IMR-90 (cell line): ENCODE data around the gene SLC22A12. TPM values are rescaled to one million over a fixed set of nuclear protein-coding genes. Genes with fewer than 3 reads are reported as not detected.

Source experiments
- ATAC-seq: fragments of 200-7000 bp; cut with Tn5 transposase; 2 replicates; pipeline ENCODE4 v1.9.1; 2020; ENCODE audit warnings: low read depth, mild to moderate bottlenecking, moderate library complexity
- BruUV-seq: library from RNA; stranded (reverse); fragments of 400-500 nt; replicated peaks from 2 replicates; lab custom pipeline; 2021; lab: Mats Ljungman, UMichigan
- CTCF ChIA-PET: fragments of 300-600 bp; formaldehyde crosslinking; extraction: SDS; loops from one replicate; lab custom pipeline; 2021; ENCODE audit warnings: antibody characterized with exemption; lab: Yijun Ruan, JAX
- POLR2A ChIA-PET: fragments of 300-600 bp; sonication (Branson Sonifier 250); formaldehyde crosslinking; loops from one replicate; lab custom pipeline; 2022; ENCODE audit warnings: antibody characterized with exemption; ENCODE audit not compliant: unreplicated experiment; lab: Charles Lee
- DNase-seq: peaks from one replicate; pipeline ENCODE4 v3.0.0; 2013
- H2AFZ ChIP-seq: replicated peaks from 2 replicates; pipeline ENCODE3; 2013; ENCODE audit warnings: low read length, mild to moderate bottlenecking; ENCODE audit not compliant: poor library complexity
- H2AK5ac ChIP-seq: 2 replicates; pipeline ENCODE4 v1.6.1; 2013; ENCODE audit warnings: low read depth, low read length, inconsistent platforms
- H2AK9ac ChIP-seq: replicated peaks from 2 replicates; pipeline ENCODE3; 2013; ENCODE audit warnings: mild to moderate bottlenecking, low read depth, low read length, moderate library complexity; ENCODE audit not compliant: poor library complexity
- H2BK120ac ChIP-seq: 2 replicates; pipeline ENCODE4 v1.6.1; 2013; ENCODE audit warnings: low read depth, low read length, inconsistent platforms
- H2BK15ac ChIP-seq: 3 replicates; pipeline ENCODE4 v1.6.1; 2013; ENCODE audit warnings: low read depth, low read length, inconsistent platforms
- H2BK20ac ChIP-seq: 2 replicates; pipeline ENCODE4 v1.6.1; 2013; ENCODE audit warnings: low read depth, mild to moderate bottlenecking, inconsistent platforms, low read length, moderate library complexity
- H2BK5ac ChIP-seq: 2 replicates; pipeline ENCODE4 v1.6.1; 2013; ENCODE audit warnings: mild to moderate bottlenecking, low read depth, low read length, inconsistent platforms; ENCODE audit not compliant: poor library complexity, severe bottlenecking
- H3K14ac ChIP-seq: replicated peaks from 2 replicates; pipeline ENCODE4 v1.6.1; 2013; ENCODE audit warnings: low read depth, low read length, inconsistent platforms
- H3K18ac ChIP-seq: 2 replicates; pipeline ENCODE4 v1.6.1; 2013; ENCODE audit warnings: low read depth, low read length, control low read depth
- H3K23ac ChIP-seq: 2 replicates; pipeline ENCODE4 v1.6.1; 2013; ENCODE audit warnings: low read depth, low read length, inconsistent platforms
- H3K27ac ChIP-seq: 2 replicates; pipeline ENCODE4 v1.5.1; 2013; ENCODE audit warnings: mild to moderate bottlenecking, control low read depth, low read length; ENCODE audit not compliant: insufficient read depth
- H3K27me3 ChIP-seq: 2 replicates; pipeline ENCODE4 v1.6.1; 2013; ENCODE audit warnings: low read length; ENCODE audit not compliant: control insufficient read depth, insufficient read depth
- H3K36me3 ChIP-seq: 2 replicates; pipeline ENCODE4 v1.6.1; 2013; ENCODE audit warnings: low read length, mixed read lengths; ENCODE audit not compliant: control insufficient read depth, insufficient read depth
- H3K4ac ChIP-seq: 2 replicates; pipeline ENCODE4 v1.6.1; 2013; ENCODE audit warnings: low read depth, low read length, inconsistent platforms
- H3K4me1 ChIP-seq: 2 replicates; pipeline ENCODE4 v1.6.1; 2013; ENCODE audit warnings: low read length, mixed read lengths; ENCODE audit not compliant: control insufficient read depth, insufficient read depth
- H3K4me2 ChIP-seq: 2 replicates; pipeline ENCODE4 v1.6.1; 2013; ENCODE audit warnings: low read depth, mild to moderate bottlenecking, control low read depth, low read length, moderate library complexity
- H3K4me3 ChIP-seq: 2 replicates; pipeline ENCODE4 v1.5.1; 2013; ENCODE audit warnings: low read depth, mild to moderate bottlenecking, control low read depth, low read length, moderate library complexity; ENCODE audit not compliant: insufficient read depth
- H3K56ac ChIP-seq: 2 replicates; pipeline ENCODE4 v1.6.1; 2013; ENCODE audit warnings: low read length, inconsistent platforms; ENCODE audit not compliant: insufficient read depth; ENCODE audit errors: extremely low read depth
- H3K79me1 ChIP-seq, 2 experiments: 2 replicates each; pipeline ENCODE4 v1.6.1; 2013; ENCODE audit warnings: low read length in 2 of 2, inconsistent platforms in 1 of 2, low read depth in 1 of 2
- H3K9ac ChIP-seq: 2 replicates; pipeline ENCODE4 v1.6.1; 2013; ENCODE audit warnings: low read depth, low read length, control low read depth
- H3K9me1 ChIP-seq: 2 replicates; pipeline ENCODE4 v1.6.1; 2013; ENCODE audit warnings: low read length, inconsistent platforms; ENCODE audit not compliant: insufficient read depth
- H3K9me3 ChIP-seq: 2 replicates; pipeline ENCODE4 v1.6.1; 2013; ENCODE audit warnings: low read length; ENCODE audit not compliant: control insufficient read depth, insufficient read depth
- H4K20me1 ChIP-seq: 2 replicates; pipeline ENCODE4 v1.6.1; 2013; ENCODE audit warnings: low read length, inconsistent platforms; ENCODE audit not compliant: insufficient read depth
- H4K5ac ChIP-seq: 2 replicates; pipeline ENCODE4 v1.6.1; 2013; ENCODE audit warnings: mild to moderate bottlenecking, low read depth, low read length, control low read depth
- H4K8ac ChIP-seq, 2 experiments: 2 replicates each; pipeline ENCODE4 v1.6.1; 2013; ENCODE audit warnings: low read depth in 2 of 2, low read length in 2 of 2, control low read depth in 1 of 2, inconsistent platforms in 1 of 2
- H4K91ac ChIP-seq: 2 replicates; pipeline ENCODE4 v1.6.1; 2013; ENCODE audit warnings: low read depth, low read length, inconsistent platforms; ENCODE audit not compliant: insufficient read depth
- WGBS, 2 experiments: methylation state at CpG; one replicate each; pipeline versions ENCODE4 v1.1.5 to v1.1.7; 2013; ENCODE audit warnings: missing lambda C conversion rate in 2 of 2; ENCODE audit not compliant: insufficient read length in 1 of 2; ENCODE audit errors: extremely low coverage in 2 of 2; 5-methylcytosine and 5-hydroxymethylcytosine counted together
- dilution Hi-C: fragments of 300-500 bp; cut with HindIII; formaldehyde crosslinking; loops from one replicate; pipeline ENCODE4 v1.14.3; 2018; ENCODE audit warnings: low sequenced_read_pairs; ENCODE audit not compliant: unreplicated experiment
- in situ Hi-C: fragments of 300-500 bp; cut with MboI; formaldehyde crosslinking; loops from 3 replicates; pipeline ENCODE4 v1.14.3; 2019; ENCODE audit warnings: low sequenced_read_pairs, inconsistent platforms, mixed read lengths
- intact Hi-C: fragments of 100-400 bp; cut with micrococcal nuclease; formaldehyde crosslinking; loops from 2 replicates; pipeline ENCODE4 v1.10.0; 2022
- polyA plus RNA-seq, 3 experiments: library from polyadenylated mRNA; depleted of rRNA; stranded (reverse); fragments of >200 nt; gene quantifications; 2 replicates each; pipeline ENCODE4 v1.2.3, GENCODE V29; 2012; ENCODE audit warnings: low replicate concordance in 1 of 3
- total RNA-seq: library from RNA; depleted of rRNA; stranded (reverse); fragments of >200 nt; gene quantifications from 2 replicates; pipeline ENCODE4 v1.2.3, GENCODE V29; 2012
- TF ChIP-seq, protein P1 (sequence below): fragments of 150-350 bp; IDR thresholded peaks from 2 replicates; pipeline ENCODE4 v1.6.1; 2017; ENCODE audit warnings: mild to moderate bottlenecking, antibody characterized with exemption, low read length, low read depth

SLC22A12 gene
- total and polyA plus RNA-seq, 2 of the 4 experiments (the other 2 are of a cell fraction), result not detected

DNA sequence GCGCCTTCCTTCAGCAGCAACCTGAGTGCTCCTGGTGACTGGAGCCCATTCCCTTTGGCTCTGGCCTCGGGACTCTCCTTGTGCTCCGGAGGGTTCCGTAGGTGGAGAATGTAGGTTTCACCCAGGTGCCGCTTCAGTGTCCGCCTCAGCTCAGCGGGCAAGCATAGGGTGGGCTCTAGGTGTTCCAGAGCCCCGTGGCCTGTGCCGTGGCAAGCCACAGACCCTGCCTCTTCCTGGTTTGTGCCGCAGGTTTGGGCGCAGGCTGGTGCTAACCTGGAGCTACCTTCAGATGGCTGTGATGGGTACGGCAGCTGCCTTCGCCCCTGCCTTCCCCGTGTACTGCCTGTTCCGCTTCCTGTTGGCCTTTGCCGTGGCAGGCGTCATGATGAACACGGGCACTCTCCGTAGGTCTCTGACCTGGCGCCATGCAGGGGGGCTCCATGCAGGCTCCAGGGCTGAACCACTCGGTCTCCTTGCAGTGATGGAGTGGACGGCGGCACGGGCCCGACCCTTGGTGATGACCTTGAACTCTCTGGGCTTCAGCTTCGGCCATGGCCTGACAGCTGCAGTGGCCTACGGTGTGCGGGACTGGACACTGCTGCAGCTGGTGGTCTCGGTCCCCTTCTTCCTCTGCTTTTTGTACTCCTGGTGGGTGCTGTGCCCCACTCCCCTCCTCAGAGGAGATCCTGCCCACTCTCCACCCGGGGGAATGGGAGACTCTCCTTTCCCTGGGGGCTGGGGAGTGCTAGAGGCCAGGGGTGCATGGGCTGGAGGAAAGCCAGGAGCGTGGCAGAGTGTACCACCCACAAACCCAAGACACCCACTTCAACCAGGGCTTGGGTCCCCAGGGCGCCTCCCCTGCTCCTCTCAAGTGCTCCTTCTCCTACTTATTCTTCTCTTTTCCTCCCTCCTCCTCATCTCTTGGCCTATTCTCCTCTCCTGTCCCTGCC lies 2.4 kb downstream of the SLC22A12 start:
- H3K4me3 ChIP-seq, result no peak overlapping the region
- no peak overlapping the region for H2BK120ac ChIP-seq
- 82% methylated on average over 24 of the region's 32 CpGs; no CpG with 5 or more reads in 1 of the 2 experiments for WGBS, 2 experiments
- H3K4me1 ChIP-seq, result no peaks in the 10 kb centered on the region
- no peak overlapping the region for H3K23ac ChIP-seq
- H4K91ac ChIP-seq, result no peak overlapping the region
- no TSS peak for BruUV-seq
- no peak overlapping the region for H3K9ac ChIP-seq
- no peak overlapping the region for H2BK20ac ChIP-seq
- H3K4ac ChIP-seq, result no peak overlapping the region
- H3K36me3 ChIP-seq, result no peaks in the 10 kb centered on the region
- H3K27ac ChIP-seq, result no peak overlapping the region
- TF ChIP-seq, protein P1, sequence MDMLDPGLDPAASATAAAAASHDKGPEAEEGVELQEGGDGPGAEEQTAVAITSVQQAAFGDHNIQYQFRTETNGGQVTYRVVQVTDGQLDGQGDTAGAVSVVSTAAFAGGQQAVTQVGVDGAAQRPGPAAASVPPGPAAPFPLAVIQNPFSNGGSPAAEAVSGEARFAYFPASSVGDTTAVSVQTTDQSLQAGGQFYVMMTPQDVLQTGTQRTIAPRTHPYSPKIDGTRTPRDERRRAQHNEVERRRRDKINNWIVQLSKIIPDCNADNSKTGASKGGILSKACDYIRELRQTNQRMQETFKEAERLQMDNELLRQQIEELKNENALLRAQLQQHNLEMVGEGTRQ, result no peak
- no peak overlapping the region for H3K14ac ChIP-seq
- H4K5ac ChIP-seq, result no peak overlapping the region
- no peak overlapping the region for H3K4me2 ChIP-seq
- H2AFZ ChIP-seq, result no peak overlapping the region
- no peak overlapping the region for H2AK9ac ChIP-seq
- H4K20me1 ChIP-seq, result no peaks in the 10 kb centered on the region
- no peak overlapping the region for H2BK15ac ChIP-seq
- intact Hi-C loops, result no loop called here
- ChIA-PET POLR2A (no interaction called here), CTCF (no interaction called here)
- no peaks in the 10 kb centered on the region for H3K9me1 ChIP-seq
- H3K9me3 ChIP-seq, result peaks cover 6% of the 10 kb centered on the region
- no peak overlapping the region for H2AK5ac ChIP-seq
- H3K18ac ChIP-seq, result no peak overlapping the region
- no peaks in the 10 kb centered on the region; the same call in 1 of the 2 replicates for H3K27me3 ChIP-seq
- DNase-seq (no peak), ATAC-seq (no peak)
- H2BK5ac ChIP-seq, result no peak overlapping the region
- H3K56ac ChIP-seq, result no peak overlapping the region
- no peak overlapping the region for H4K8ac ChIP-seq
- in situ Hi-C loops, result no loop called here
- no peaks in the 10 kb centered on the region for H3K79me1 ChIP-seq
- dilution Hi-C loops, result no loop called here
